ENCODE measurements around the gene ZNF618. TPM values are rescaled to one million over a fixed set of nuclear protein-coding genes. Genes with fewer than 3 reads are reported as not detected.

Gene ZNF618
- total RNA-seq, 1 experiment from 2014 or later: 22.0 TPM

DNA sequence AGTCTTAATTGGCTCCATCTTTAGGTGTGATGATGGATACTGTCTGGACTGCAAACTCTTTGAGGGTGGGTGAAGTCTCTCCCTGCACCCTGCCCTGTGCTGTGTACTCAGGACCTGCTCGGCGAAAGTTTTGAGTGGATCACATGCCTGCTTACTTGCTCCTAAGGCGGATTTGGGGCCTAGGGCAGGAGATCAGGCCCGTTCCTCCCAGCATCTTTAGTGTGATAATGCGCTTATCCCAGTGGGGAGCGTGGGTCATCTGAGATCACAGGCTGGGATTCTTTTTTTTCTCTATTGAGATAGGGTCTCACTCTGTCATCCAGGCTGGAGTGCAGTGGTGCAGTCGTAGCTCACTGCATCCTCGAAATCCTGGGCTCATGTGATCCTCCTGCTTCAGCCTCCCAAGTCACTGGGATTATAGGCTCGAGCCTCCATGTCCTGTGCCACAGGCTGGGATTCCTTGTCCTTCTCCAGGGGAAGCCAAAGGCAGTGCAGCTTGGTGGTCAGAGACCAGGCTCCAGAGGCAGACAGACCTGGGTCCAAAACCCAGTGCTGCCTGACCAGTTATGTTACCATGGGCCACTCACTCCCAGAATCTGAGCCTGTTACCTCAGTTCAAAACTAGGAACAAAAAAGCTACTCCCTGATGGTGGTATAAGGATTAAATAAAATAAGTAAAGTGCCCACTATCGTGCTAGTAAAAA, 59.7 kb downstream of the ZNF618 start:
- Mint-ChIP-seq H3K27me3 (ENCODE audit: low read depth) (no peaks in the 10 kb centered on the region), H3K36me3 (no peaks in the 10 kb centered on the region), H3K4me1 (peaks cover 13% of the 10 kb centered on the region), H3K27ac (no peak overlapping the region), H3K4me3 (no peak overlapping the region), H3K9me3 (no peaks in the 10 kb centered on the region)
- DNase-seq (ENCODE audit: low spot score) (no peak), ATAC-seq (no peak)
- ChIA-PET POLR2A (no interaction called here), CTCF (interaction anchor here (0.8 kb wide), 1 partner anchor 13 kb away, joined by 3 read pairs; no protein-coding TSS in a partner anchor)
- no peak for TF ChIP-seq OVOL2 (CRISPR knock-in tag; IDR thresholded peaks at IDR 0.05; ENCODE audit: borderline replicate concordance)
- no peak for TF ChIP-seq SMAD3 (CRISPR knock-in tag; IDR thresholded peaks at IDR 0.05; ENCODE audit: borderline replicate concordance)
- TF ChIP-seq ZNF512 (CRISPR knock-in tag; IDR thresholded peaks at IDR 0.05; ENCODE audit: borderline replicate concordance): no peak
- no peak for TF ChIP-seq SOX15 (CRISPR knock-in tag; IDR thresholded peaks at IDR 0.05)
- TF ChIP-seq FOXK1 (CRISPR knock-in tag; IDR thresholded peaks at IDR 0.05): no peak
- TF ChIP-seq, protein P1, sequence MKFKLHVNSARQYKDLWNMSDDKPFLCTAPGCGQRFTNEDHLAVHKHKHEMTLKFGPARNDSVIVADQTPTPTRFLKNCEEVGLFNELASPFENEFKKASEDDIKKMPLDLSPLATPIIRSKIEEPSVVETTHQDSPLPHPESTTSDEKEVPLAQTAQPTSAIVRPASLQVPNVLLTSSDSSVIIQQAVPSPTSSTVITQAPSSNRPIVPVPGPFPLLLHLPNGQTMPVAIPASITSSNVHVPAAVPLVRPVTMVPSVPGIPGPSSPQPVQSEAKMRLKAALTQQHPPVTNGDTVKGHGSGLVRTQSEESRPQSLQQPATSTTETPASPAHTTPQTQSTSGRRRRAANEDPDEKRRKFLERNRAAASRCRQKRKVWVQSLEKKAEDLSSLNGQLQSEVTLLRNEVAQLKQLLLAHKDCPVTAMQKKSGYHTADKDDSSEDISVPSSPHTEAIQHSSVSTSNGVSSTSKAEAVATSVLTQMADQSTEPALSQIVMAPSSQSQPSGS (CRISPR knock-in tag; IDR thresholded peaks at IDR 0.05; ENCODE audit: borderline replicate concordance, low read depth): no peak
- TF ChIP-seq CBFB (CRISPR knock-in tag; IDR thresholded peaks at IDR 0.05; ENCODE audit: low read depth): no peak
- TF ChIP-seq ZBTB21 (CRISPR knock-in tag; IDR thresholded peaks at IDR 0.05; ENCODE audit: borderline replicate concordance): no peak
- TF ChIP-seq MYBL2 (CRISPR knock-in tag; IDR thresholded peaks at IDR 0.05): no peak
- no peak for TF ChIP-seq E2F1 (CRISPR knock-in tag; IDR thresholded peaks at IDR 0.05)
- no peak for TF ChIP-seq ELF4 (CRISPR knock-in tag; IDR thresholded peaks at IDR 0.05; ENCODE audit: low read depth)
- TF ChIP-seq FOXP4 (CRISPR knock-in tag; IDR thresholded peaks at IDR 0.05): no peak
- TF ChIP-seq, protein P2, sequence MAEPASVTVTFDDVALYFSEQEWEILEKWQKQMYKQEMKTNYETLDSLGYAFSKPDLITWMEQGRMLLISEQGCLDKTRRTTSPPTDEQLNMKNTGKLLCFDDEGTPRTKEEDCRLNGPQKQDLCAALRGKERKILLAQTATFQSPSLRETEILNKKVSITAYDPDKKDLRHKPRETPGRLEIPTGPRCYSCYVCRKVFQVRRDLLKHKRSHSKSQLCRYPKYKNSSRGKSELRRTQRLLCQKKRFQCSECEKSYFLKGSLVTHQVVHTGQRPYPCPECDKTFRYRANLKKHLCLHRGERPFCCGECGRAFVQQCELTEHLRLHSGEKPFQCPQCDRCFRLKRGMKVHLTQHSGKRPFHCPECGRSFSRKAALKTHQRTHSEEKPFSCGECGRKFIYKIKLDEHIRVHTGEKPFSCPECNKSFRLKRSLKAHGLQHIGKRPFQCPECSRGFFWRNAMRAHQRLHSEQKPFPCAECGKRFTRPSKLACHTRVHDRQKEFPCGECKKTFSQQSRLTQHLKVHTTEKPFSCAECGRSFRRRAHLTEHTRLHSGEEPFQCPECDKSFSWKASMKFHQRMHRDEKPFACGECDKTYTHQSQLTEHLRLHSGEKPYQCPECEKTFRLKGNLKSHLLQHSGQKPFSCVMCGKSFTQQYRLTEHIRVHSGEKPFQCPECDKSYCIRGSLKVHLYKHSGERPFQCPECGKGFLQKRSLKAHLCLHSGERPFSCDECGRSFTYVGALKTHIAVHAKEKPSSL (CRISPR knock-in tag; conservative IDR thresholded peaks at IDR 0.05): no peak
- no peak for TF ChIP-seq ZNF219 (CRISPR knock-in tag; IDR thresholded peaks at IDR 0.05; ENCODE audit: borderline replicate concordance)
- no peak for TF ChIP-seq ZNF263 (CRISPR knock-in tag; IDR thresholded peaks at IDR 0.05; ENCODE audit: low read depth)
- TF ChIP-seq IRF2 (CRISPR knock-in tag; IDR thresholded peaks at IDR 0.05; ENCODE audit: borderline replicate concordance, low read depth): no peak
- no peak for TF ChIP-seq RELA (CRISPR knock-in tag; IDR thresholded peaks at IDR 0.05; ENCODE audit: borderline replicate concordance)
- TF ChIP-seq ARID4B (CRISPR knock-in tag; IDR thresholded peaks at IDR 0.05; ENCODE audit: borderline replicate concordance): no peak
- TF ChIP-seq ZNF396 (CRISPR knock-in tag; IDR thresholded peaks at IDR 0.05; ENCODE audit: borderline replicate concordance): no peak
